ENCODE results near the gene DLL4. TPM values are rescaled to one million over a fixed set of nuclear protein-coding genes. Genes with fewer than 3 reads are reported as not detected.

The DLL4 gene
- total and polyA plus RNA-seq, 2 experiments from 2014 or later = not detected

GRCh38 chr15:40976819-40977218, 47.7 kb downstream of the DLL4 start:
- Histone ChIP-seq H3K27ac (no peak overlapping the region), H3K9me3 (ENCODE audit: low read depth) (no peaks in the 10 kb centered on the region), H3K9me2 (ENCODE audit: insufficient read depth) (no peaks in the 10 kb centered on the region), H3K4me2 (ENCODE audit: unreplicated experiment) (no peak overlapping the region), H3K36me3 (ENCODE audit: low read depth) (peaks cover 29% of the 10 kb centered on the region; the same call in 1 of the 2 replicates), H3K27me3 (replicated peaks; ENCODE audit: insufficient read depth) (no peaks in the 10 kb centered on the region), H2AFZ (no peak overlapping the region), H3F3A (ENCODE audit: insufficient read depth) (no peaks in the 10 kb centered on the region), H3K4me3 (no peak overlapping the region), H4K20me1 (ENCODE audit: insufficient read depth) (no peaks in the 10 kb centered on the region), H3K79me2 (ENCODE audit: insufficient read depth) (no peaks in the 10 kb centered on the region), H3K9ac (no peak overlapping the region), H3K4me1 (ENCODE audit: insufficient read depth) (peaks cover 15% of the 10 kb centered on the region; the same call in 1 of the 2 replicates)
- DNase-seq = no peak
- in situ Hi-C loops (cut with MboI) = no loop called here
- TF ChIP-seq EZH2 (IDR thresholded peaks at IDR 0.05; ENCODE audit: insufficient read depth, poor library complexity, severe bottlenecking) (no peak), EZH2phosphoT487 (IDR thresholded peaks at IDR 0.05; ENCODE audit: insufficient read depth, low read depth) (no peak)
- WGBS, 2 experiments (ENCODE audit: low coverage in 1 of 2, low lambda C conversion rate in 2 of 2, missing lambda C conversion rate in 2 of 2) = 72 to 74% methylated on average over 6 to 7 of the region's 7 CpGs

- no peak overlapping the region for H2AFZ ChIP-seq
- H3K4me2 ChIP-seq (ENCODE audit: unreplicated experiment) = no peak overlapping the region
- in situ Hi-C loops (cut with MboI) = no loop called here
- H3K4me3 ChIP-seq = no peak overlapping the region
- no peaks in the 10 kb centered on the region for H4K20me1 ChIP-seq (ENCODE audit: insufficient read depth)
- WGBS, 2 experiments (ENCODE audit: low coverage in 1 of 2, low lambda C conversion rate in 2 of 2, missing lambda C conversion rate in 2 of 2) = 56 to 64% methylated on average over 2 of the region's 2 CpGs
- H3K9ac ChIP-seq = no peak overlapping the region
- no peak for DNase-seq
- TF ChIP-seq EZH2phosphoT487 (IDR thresholded peaks at IDR 0.05; ENCODE audit: insufficient read depth, low read depth) (no peak), EZH2 (IDR thresholded peaks at IDR 0.05; ENCODE audit: insufficient read depth, poor library complexity, severe bottlenecking) (no peak)
- H3K4me1 ChIP-seq (ENCODE audit: insufficient read depth) = peaks cover 25% of the 10 kb centered on the region
- H3K27me3 ChIP-seq (replicated peaks; ENCODE audit: insufficient read depth) = no peaks in the 10 kb centered on the region
- H3K79me2 ChIP-seq (ENCODE audit: insufficient read depth) = no peaks in the 10 kb centered on the region
- peaks cover 36% of the 10 kb centered on the region; the same call in 1 of the 2 replicates for H3K36me3 ChIP-seq (ENCODE audit: low read depth)
- no peaks in the 10 kb centered on the region for H3K9me3 ChIP-seq (ENCODE audit: low read depth)
- peaks cover 6% of the 10 kb centered on the region for H3F3A ChIP-seq (ENCODE audit: insufficient read depth)
- H3K27ac ChIP-seq = no peak overlapping the region
- H3K9me2 ChIP-seq (ENCODE audit: insufficient read depth) = no peaks in the 10 kb centered on the region
Observed at GRCh38 chr15:40978141-40978540, 49.0 kb downstream of the DLL4 start.

- 99 to 100% methylated on average over 4 of the region's 4 CpGs for WGBS, 2 experiments (ENCODE audit: low coverage in 1 of 2, low lambda C conversion rate in 2 of 2, missing lambda C conversion rate in 2 of 2)
- H3K36me3 ChIP-seq (ENCODE audit: low read depth) = peaks cover 40% of the 10 kb centered on the region; the same call in 1 of the 2 replicates
- in situ Hi-C loops (cut with MboI) = no loop called here
Observed at GRCh38 chr15:40978562-40978961, 49.4 kb downstream of the DLL4 start.

GRCh38 chr15:40981186-40981585, 52.0 kb downstream of the DLL4 start:
- DNase-seq = peak; percentile 21
- Histone ChIP-seq H3K9me3 (ENCODE audit: low read depth) (no peaks in the 10 kb centered on the region), H3K4me3 (no peak overlapping the region), H3K9ac (no peak overlapping the region), H3K79me2 (ENCODE audit: insufficient read depth) (no peaks in the 10 kb centered on the region), H2AFZ (no peak overlapping the region), H3K36me3 (ENCODE audit: low read depth) (peaks cover 51% of the 10 kb centered on the region; the same call in 1 of the 2 replicates), H3F3A (ENCODE audit: insufficient read depth) (peaks cover 36% of the 10 kb centered on the region), H3K27me3 (replicated peaks; ENCODE audit: insufficient read depth) (no peaks in the 10 kb centered on the region), H3K4me2 (ENCODE audit: unreplicated experiment) (no peak overlapping the region), H3K4me1 (ENCODE audit: insufficient read depth) (peaks cover 53% of the 10 kb centered on the region), H3K9me2 (ENCODE audit: insufficient read depth) (no peaks in the 10 kb centered on the region), H4K20me1 (ENCODE audit: insufficient read depth) (no peaks in the 10 kb centered on the region), H3K27ac (0 out of 2 replicates have a peak overlapping the region, but pooled peaks have one; percentile 12)
- in situ Hi-C loops (cut with MboI) = no loop called here
- 42 to 57% methylated on average over 3 of the region's 3 CpGs for WGBS, 2 experiments (ENCODE audit: low coverage in 1 of 2, low lambda C conversion rate in 2 of 2, missing lambda C conversion rate in 2 of 2)
- TF ChIP-seq EZH2 (IDR thresholded peaks at IDR 0.05; ENCODE audit: insufficient read depth, poor library complexity, severe bottlenecking) (no peak), EZH2phosphoT487 (IDR thresholded peaks at IDR 0.05; ENCODE audit: insufficient read depth, low read depth) (no peak)

More at GRCh38 chr15:40978562-40978961, 49.4 kb downstream of the DLL4 start:
- H3K4me3 ChIP-seq = no peak overlapping the region
- H3K4me1 ChIP-seq (ENCODE audit: insufficient read depth) = peaks cover 29% of the 10 kb centered on the region
- DNase-seq = no peak
- H3K4me2 ChIP-seq (ENCODE audit: unreplicated experiment) = no peak overlapping the region
- no peaks in the 10 kb centered on the region for H3K9me2 ChIP-seq (ENCODE audit: insufficient read depth)
- H2AFZ ChIP-seq = no peak overlapping the region
- TF ChIP-seq EZH2 (IDR thresholded peaks at IDR 0.05; ENCODE audit: insufficient read depth, poor library complexity, severe bottlenecking) (no peak), EZH2phosphoT487 (IDR thresholded peaks at IDR 0.05; ENCODE audit: insufficient read depth, low read depth) (no peak)
- no peak overlapping the region for H3K9ac ChIP-seq
- H4K20me1 ChIP-seq (ENCODE audit: insufficient read depth) = no peaks in the 10 kb centered on the region
- no peaks in the 10 kb centered on the region for H3K79me2 ChIP-seq (ENCODE audit: insufficient read depth)
- H3K27ac ChIP-seq = no peak overlapping the region
- no peaks in the 10 kb centered on the region for H3K9me3 ChIP-seq (ENCODE audit: low read depth)
- peaks cover 11% of the 10 kb centered on the region for H3F3A ChIP-seq (ENCODE audit: insufficient read depth)
- no peaks in the 10 kb centered on the region for H3K27me3 ChIP-seq (replicated peaks; ENCODE audit: insufficient read depth)

All from GM23248 (cell line).